K562 (cell line): ENCODE data around the gene SYCE1. TPM values are rescaled to one million over a fixed set of nuclear protein-coding genes. Genes with fewer than 3 reads are reported as not detected.

ENCODE experiments used
- ATAC-seq: fragments of 200-7000 bp; cut with Tn5 transposase; 3 replicates; pipeline ENCODE4 v1.9.1; 2020; ENCODE audit warnings: moderate library complexity
- BruUV-seq: library from RNA; stranded (reverse); fragments of 400-500 nt; replicated peaks from 2 replicates; lab custom pipeline; 2021; lab: Mats Ljungman, UMichigan
- CTCF ChIA-PET: fragments of 300-600 bp; formaldehyde crosslinking; extraction: SDS; loops from one replicate; lab custom pipeline; 2021; ENCODE audit warnings: low intra/inter-chr PET ratio; lab: Yijun Ruan, JAX
- POLR2A ChIA-PET: fragments of 300-600, 350-650 bp; sonication (Branson Sonifier 250); formaldehyde crosslinking; extraction: SDS; loops from one replicate; lab custom pipeline; 2021; ENCODE audit warnings: antibody characterized with exemption, inconsistent platforms; lab: Yijun Ruan, JAX
- DNase-seq, 4 experiments: peaks; one replicate each; pipeline versions ENCODE4 v3.0.0 to v3.0.0-alpha.2; 2011 to 2018; ENCODE audit warnings: low spot score in 3 of 4, mixed read lengths in 3 of 4; ENCODE audit errors: extremely low read depth in 1 of 4
- FAIRE-seq: peaks from 2 replicates; lab custom pipeline; 2011; peaks lifted over from hg19 to GRCh38; lab: Jason Lieb, UNC
- H2AFZ ChIP-seq: 2 replicates; pipeline ENCODE4 v1.6.0; 2011; ENCODE audit warnings: low read depth, low read length, control low read depth, inconsistent platforms
- H3K27ac ChIP-seq: fragments of 200-600 bp; 3 replicates; pipeline ENCODE4 v1.8.0; 2011; ENCODE audit warnings: low read depth, mild to moderate bottlenecking, control low read depth, inconsistent platforms, low read length, moderate library complexity, mixed read lengths; ENCODE audit errors: extremely low read depth
- H3K27me3 ChIP-seq, 2 experiments: fragments of 300-600 bp in 1 of 2; 2 replicates in 1 of 2; 3 replicates in 1 of 2; pipeline versions ENCODE4 v1.6.0 to v1.8.0; 2011; ENCODE audit warnings: inconsistent platforms in 2 of 2, low read length in 2 of 2, mild to moderate bottlenecking in 1 of 2, mixed read lengths in 1 of 2, moderate library complexity in 1 of 2; ENCODE audit not compliant: control insufficient read depth in 2 of 2, insufficient read depth in 2 of 2
- H3K36me3 ChIP-seq: fragments of 300-600 bp; 3 replicates; pipeline ENCODE4 v1.8.0; 2011; ENCODE audit warnings: mild to moderate bottlenecking, low read length, inconsistent platforms; ENCODE audit not compliant: control insufficient read depth, insufficient read depth
- H3K4me1 ChIP-seq, 2 experiments: fragments of 200-600 bp in 1 of 2; replicated peaks in 1 of 2; 2 replicates in 1 of 2; 3 replicates in 1 of 2; pipeline versions ENCODE4 v1.5.1 to v1.8.0; 2011; ENCODE audit warnings: inconsistent platforms in 2 of 2, low read length in 2 of 2, mild to moderate bottlenecking in 1 of 2, mixed read lengths in 1 of 2, moderate library complexity in 1 of 2; ENCODE audit not compliant: control insufficient read depth in 2 of 2, insufficient read depth in 2 of 2
- H3K4me2 ChIP-seq: 2 replicates; pipeline ENCODE4 v1.6.1; 2011; ENCODE audit warnings: low read length, control low read depth, inconsistent platforms, mixed read lengths; ENCODE audit not compliant: insufficient read depth
- H3K4me3 ChIP-seq: fragments of 200-600 bp; sonication (generic), shearing (Covaris generic); 2 replicates; pipeline ENCODE4 v1.5.1; 2016; ENCODE audit warnings: control low read depth, inconsistent platforms
- H3K79me2 ChIP-seq: fragments of 200-600 bp; 3 replicates; pipeline ENCODE4 v1.8.0; 2011; ENCODE audit warnings: low read length, inconsistent platforms; ENCODE audit not compliant: control insufficient read depth, insufficient read depth
- H3K9ac ChIP-seq, 2 experiments: 2 replicates each; pipeline versions ENCODE4 v1.6.0 to v1.6.1; 2011; ENCODE audit warnings: low read depth in 2 of 2, low read length in 2 of 2, control low read depth in 1 of 2, inconsistent platforms in 1 of 2, mild to moderate bottlenecking in 1 of 2, mixed read lengths in 1 of 2; ENCODE audit not compliant: insufficient read depth in 1 of 2
- H3K9me1 ChIP-seq: one replicate; pipeline ENCODE4 v1.6.0; 2011; ENCODE audit warnings: inconsistent platforms, mild to moderate bottlenecking, low read length, moderate library complexity; ENCODE audit not compliant: control insufficient read depth, insufficient read depth
- H3K9me3 ChIP-seq: replicated peaks from 2 replicates; pipeline ENCODE4 v1.5.1; 2011; ENCODE audit warnings: low read depth, low read length, inconsistent platforms; ENCODE audit not compliant: control insufficient read depth, insufficient read depth
- H4K20me1 ChIP-seq: replicated peaks from 2 replicates; pipeline ENCODE4 v1.6.1; 2011; ENCODE audit warnings: low read length, inconsistent platforms, mixed read lengths; ENCODE audit not compliant: control insufficient read depth, insufficient read depth
- CSDE1 ChIP-seq, 2 experiments: fragments of 450-650 bp; IDR thresholded peaks; 2 replicates each; pipeline ENCODE4 v1.6.1; 2016; ENCODE audit warnings: mild to moderate bottlenecking in 1 of 2
- EWSR1 ChIP-seq: fragments of 450-650 bp; IDR thresholded peaks from 2 replicates; pipeline ENCODE4 v1.6.1; 2018; ENCODE audit warnings: borderline replicate concordance, mild to moderate bottlenecking, low read depth, moderate library complexity; ENCODE audit not compliant: partially characterized antibody
- KAT2B ChIP-seq: IDR thresholded peaks from one replicate; pipeline ENCODE4 v1.6.1; 2012; ENCODE audit warnings: low read depth, mild to moderate bottlenecking, control low read depth, inconsistent platforms, low read length, moderate library complexity
- NEUROD1 ChIP-seq: fragments of 150-350 bp; IDR thresholded peaks from 2 replicates; pipeline ENCODE4 v1.6.1; 2014; ENCODE audit warnings: borderline replicate concordance, low read length, low read depth; ENCODE audit not compliant: partially characterized antibody
- ZBTB17 ChIP-seq: fragments of 450-650 bp; formaldehyde crosslinking; IDR thresholded peaks from 2 replicates; pipeline ENCODE4 v1.4.0; 2020; ENCODE audit warnings: mild to moderate bottlenecking
- ZNF212 ChIP-seq: fragments of 450-650 bp; formaldehyde crosslinking; IDR thresholded peaks from 2 replicates; pipeline ENCODE4 v1.4.0; 2020; ENCODE audit warnings: mild to moderate bottlenecking
- ZNF644 ChIP-seq: fragments of 200-800 bp; sonication (Bioruptor generic); IDR thresholded peaks from 2 replicates; pipeline ENCODE4 v1.6.1; 2016; ENCODE audit warnings: low read depth, missing genetic modification characterization, missing compliant biosample characterization
- ZNF780A ChIP-seq: fragments of 250-450 bp; sonication (Bioruptor Pico); IDR thresholded peaks from 2 replicates; pipeline ENCODE4 v1.5.0; 2021; ENCODE audit warnings: mild to moderate bottlenecking
- WGBS: fragments of 100-300 bp; shearing (Covaris generic); methylation state at CpG from one replicate; pipeline ENCODE4 v1.1.6; 2016; ENCODE audit warnings: low coverage, mixed read lengths; ENCODE audit not compliant: insufficient coverage; ENCODE audit errors: missing lambda C conversion rate; 5-methylcytosine and 5-hydroxymethylcytosine counted together
- in situ Hi-C: fragments of 300-500 bp; cut with MboI; formaldehyde crosslinking; loops from 4 replicates; pipeline ENCODE4 v1.15.0; 2018; ENCODE audit warnings: inconsistent platforms, mixed read lengths
- intact Hi-C: fragments of 100-400 bp; cut with micrococcal nuclease; formaldehyde crosslinking; loops from 2 replicates; pipeline ENCODE4 v1.14.2; 2022
- polyA plus RNA-seq, 8 experiments: library from polyadenylated mRNA; depleted of rRNA in 4 of 8; stranded (reverse) in 5 of 8; unstranded in 3 of 8; fragments of >200 nt; fragmentation: Nextera tagmentation in 2 of 8; fragmentation: Illumina TruSeq in 1 of 8; extraction: Ambion mirVana in 2 of 8; extraction: Trizol in 1 of 8; gene quantifications; 2 replicates each; pipeline versions ENCODE4 v1.2.1 to v1.2.3, GENCODE V29; 2011 to 2014; ENCODE audit warnings: inconsistent platforms in 1 of 8, missing spikeins in 1 of 8
- total RNA-seq, 7 experiments: library from RNA; depleted of rRNA in 6 of 7; stranded (reverse); fragments of >200 nt in 6 of 7; fragmentation: Illumina TruSeq in 2 of 7; extraction: Trizol in 2 of 7; gene quantifications; 2 replicates each; pipeline versions ENCODE4 v1.2.1 to v1.2.3, GENCODE V29; 2011 to 2021; ENCODE audit warnings: low replicate concordance in 1 of 7
- TF ChIP-seq, protein P1 (sequence below): fragments of 450-650 bp; formaldehyde crosslinking; IDR thresholded peaks from 2 replicates; pipeline ENCODE4 v1.4.0; 2020; ENCODE audit warnings: mild to moderate bottlenecking, mixed read lengths
- TF ChIP-seq, protein P2 (sequence below): sonication (generic); formaldehyde crosslinking; IDR thresholded peaks from 2 replicates; pipeline ENCODE4 v1.8.0; 2022; ENCODE audit warnings: mild to moderate bottlenecking, low read depth, missing genetic modification reagents

The SYCE1 gene
- total and polyA plus RNA-seq, 9 of the 15 experiments (the other 6 are each of a cell fraction or from before 2014, with no cell fraction given) = not detected

DNA sequence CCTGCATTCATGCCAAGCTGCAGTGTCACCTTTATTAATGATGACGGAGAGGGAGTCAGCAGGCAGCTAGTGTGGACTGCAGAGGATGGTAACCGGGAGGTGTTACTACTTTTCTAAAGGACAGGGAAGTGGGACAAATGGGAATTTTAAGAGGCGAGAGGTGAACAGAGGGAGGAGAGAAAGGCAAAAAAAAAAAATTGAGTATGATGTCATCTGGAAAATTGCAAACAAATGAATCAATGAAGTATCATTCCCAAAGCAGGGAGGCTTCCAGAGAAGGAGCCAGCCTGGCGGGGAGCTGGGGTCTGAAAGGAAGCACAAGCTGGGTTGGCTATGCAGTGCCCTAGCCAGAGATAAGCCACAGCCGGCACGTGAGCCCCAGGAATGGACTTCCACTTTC lies 48.3 kb upstream of the SYCE1 start:
- in situ Hi-C loops (no loop called here), intact Hi-C loops (no loop called here)
- Histone ChIP-seq H4K20me1 (no peaks in the 10 kb centered on the region), H3K36me3 (no peaks in the 10 kb centered on the region), H3K4me3 (no peak overlapping the region), H3K9me1 (no peaks in the 10 kb centered on the region), H3K27me3 (no peaks in the 10 kb centered on the region), H3K27ac (no peak overlapping the region), H2AFZ (no peak overlapping the region), H3K4me2 (no peak overlapping the region), H3K4me1 (no peaks in the 10 kb centered on the region), H3K9ac (no peak overlapping the region), H3K79me2 (no peaks in the 10 kb centered on the region), H3K9me3 (no peaks in the 10 kb centered on the region)
- ATAC-seq (no peak), DNase-seq (no peak), FAIRE-seq (no peak)
- WGBS = 0% methylated on average over 6 of the region's 6 CpGs
- ChIA-PET CTCF (no interaction called here), POLR2A (interaction anchor here (0.6 kb wide), 1 partner anchor 94 kb away, joined by 3 read pairs; no protein-coding TSS in a partner anchor)
- TF ChIP-seq NEUROD1 (no peak), ZNF644 (no peak), KAT2B (no peak), ZNF212 (CRISPR knock-in tag) (no peak), ZBTB17 (CRISPR knock-in tag) (no peak), ZNF780A (CRISPR knock-in tag) (no peak), EWSR1 (no peak), CSDE1 (IDR thresholded peaks at IDR 0.05) (no peak)
- TF ChIP-seq, protein P1, sequence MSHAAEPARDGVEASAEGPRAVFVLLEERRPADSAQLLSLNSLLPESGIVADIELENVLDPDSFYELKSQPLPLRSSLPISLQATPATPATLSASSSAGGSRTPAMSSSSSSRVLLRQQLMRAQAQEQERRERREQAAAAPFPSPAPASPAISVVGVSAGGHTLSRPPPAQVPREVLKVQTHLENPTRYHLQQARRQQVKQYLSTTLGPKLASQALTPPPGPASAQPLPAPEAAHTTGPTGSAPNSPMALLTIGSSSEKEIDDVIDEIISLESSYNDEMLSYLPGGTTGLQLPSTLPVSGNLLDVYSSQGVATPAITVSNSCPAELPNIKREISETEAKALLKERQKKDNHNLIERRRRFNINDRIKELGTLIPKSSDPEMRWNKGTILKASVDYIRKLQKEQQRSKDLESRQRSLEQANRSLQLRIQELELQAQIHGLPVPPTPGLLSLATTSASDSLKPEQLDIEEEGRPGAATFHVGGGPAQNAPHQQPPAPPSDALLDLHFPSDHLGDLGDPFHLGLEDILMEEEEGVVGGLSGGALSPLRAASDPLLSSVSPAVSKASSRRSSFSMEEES (CRISPR knock-in tag) = no peak
- TF ChIP-seq, protein P2, sequence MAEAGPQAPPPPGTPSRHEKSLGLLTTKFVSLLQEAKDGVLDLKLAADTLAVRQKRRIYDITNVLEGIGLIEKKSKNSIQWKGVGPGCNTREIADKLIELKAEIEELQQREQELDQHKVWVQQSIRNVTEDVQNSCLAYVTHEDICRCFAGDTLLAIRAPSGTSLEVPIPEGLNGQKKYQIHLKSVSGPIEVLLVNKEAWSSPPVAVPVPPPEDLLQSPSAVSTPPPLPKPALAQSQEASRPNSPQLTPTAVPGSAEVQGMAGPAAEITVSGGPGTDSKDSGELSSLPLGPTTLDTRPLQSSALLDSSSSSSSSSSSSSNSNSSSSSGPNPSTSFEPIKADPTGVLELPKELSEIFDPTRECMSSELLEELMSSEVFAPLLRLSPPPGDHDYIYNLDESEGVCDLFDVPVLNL (CRISPR knock-in tag) = no peak
- BruUV-seq = no TSS peak
